ENCODE results near the gene ANKRD11. TPM values are rescaled to one million over a fixed set of nuclear protein-coding genes. Genes with fewer than 3 reads are reported as not detected.

Gene ANKRD11
- polyA plus RNA-seq, 1 donor from 2014 or later: 32.5 TPM

DNA sequence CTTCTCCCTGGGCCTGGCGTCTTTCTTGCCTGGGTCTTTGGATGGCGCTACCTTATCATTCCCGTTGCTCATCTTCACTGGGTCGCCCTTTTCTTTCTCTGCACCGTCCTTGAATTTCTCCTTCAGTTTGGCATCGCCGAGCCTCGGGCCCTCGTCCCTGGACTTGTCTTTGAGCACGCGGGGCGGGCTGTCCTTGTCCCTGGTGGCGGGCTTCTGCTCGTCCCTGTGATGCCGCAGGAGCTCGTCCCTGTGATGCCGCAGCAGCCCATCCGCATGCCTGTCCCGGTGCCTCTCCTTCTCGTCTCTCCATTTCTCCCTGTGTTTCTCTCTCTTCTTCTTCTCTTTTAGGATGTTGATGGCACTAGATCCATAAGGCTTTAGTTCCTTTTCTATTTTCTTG is 208.5 kb downstream of the ANKRD11 start:
- Histone ChIP-seq H3K36me3 (ENCODE audit: insufficient read depth, low read length) (no peaks in the 10 kb centered on the region), H3K79me2 (replicated peaks; ENCODE audit: insufficient read depth, low read length) (no peaks in the 10 kb centered on the region), H3F3A (ENCODE audit: insufficient read depth, low read length, poor library complexity, severe bottlenecking) (no peaks in the 10 kb centered on the region), H3K4me2 (ENCODE audit: low read length) (no peak overlapping the region), H3K27ac (ENCODE audit: low read length) (no peak overlapping the region), H3K9ac (ENCODE audit: low read length) (no peak overlapping the region), H3K9me3 (ENCODE audit: low read length) (no peaks in the 10 kb centered on the region), H2AFZ (ENCODE audit: low read depth, low read length) (no peak overlapping the region), H3K27me3 (ENCODE audit: insufficient read depth, low read depth, low read length) (no peaks in the 10 kb centered on the region), H3K4me3 (ENCODE audit: low read length) (no peak overlapping the region), H4K20me1 (ENCODE audit: insufficient read depth) (no peaks in the 10 kb centered on the region), H3K9me2 (ENCODE audit: insufficient read depth, low read length) (no peaks in the 10 kb centered on the region)
- TF ChIP-seq POLR2AphosphoS5 (IDR thresholded peaks at IDR 0.05): no peak
- TF ChIP-seq SMC3 (conservative IDR thresholded peaks at IDR 0.05; ENCODE audit: poor library complexity): no peak
- no peak for TF ChIP-seq RAD21 (conservative IDR thresholded peaks at IDR 0.05)
- TF ChIP-seq REST (IDR thresholded peaks at IDR 0.05; ENCODE audit: borderline replicate concordance): no peak
- no peak for TF ChIP-seq EZH2 (IDR thresholded peaks at IDR 0.05; ENCODE audit: borderline replicate concordance, insufficient read depth, low read length, poor library complexity, severe bottlenecking)
- no peak for TF ChIP-seq TAF1 (IDR thresholded peaks at IDR 0.05; ENCODE audit: low read depth)
- no peak for TF ChIP-seq CTCF (IDR thresholded peaks at IDR 0.05; ENCODE audit: poor library complexity, severe bottlenecking)
- no peak for TF ChIP-seq MXI1 (conservative IDR thresholded peaks at IDR 0.05; ENCODE audit: poor library complexity, severe bottlenecking)
- no peak for TF ChIP-seq EP300 (conservative IDR thresholded peaks at IDR 0.05; ENCODE audit: poor library complexity, severe bottlenecking)

DNA sequence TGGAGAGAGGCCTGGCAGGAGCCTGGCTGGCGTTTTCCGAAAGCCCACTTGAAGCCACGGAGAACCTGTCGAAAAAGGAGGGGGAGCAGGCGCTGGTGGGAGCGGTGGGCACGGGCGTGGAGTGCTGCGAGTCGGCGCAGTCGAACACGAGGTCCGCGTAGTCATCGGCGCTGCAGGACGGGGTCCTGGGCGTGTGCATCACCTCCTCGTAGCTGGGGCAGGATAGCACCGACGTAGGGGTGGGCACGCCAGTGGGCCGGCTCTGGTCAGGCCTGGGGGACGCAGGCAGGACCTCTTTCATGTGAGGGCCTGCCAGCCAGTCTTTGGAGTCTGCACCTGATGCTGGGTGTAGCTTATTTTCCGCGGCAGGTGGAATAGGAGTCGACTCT is 209.2 kb downstream of the ANKRD11 start:
- Histone ChIP-seq H3K4me2 (ENCODE audit: low read length) (no peak overlapping the region), H3K9me2 (ENCODE audit: insufficient read depth, low read length) (no peaks in the 10 kb centered on the region), H4K20me1 (ENCODE audit: insufficient read depth) (no peaks in the 10 kb centered on the region), H3K9ac (ENCODE audit: low read length) (no peak overlapping the region), H3K4me3 (ENCODE audit: low read length) (no peak overlapping the region), H3F3A (ENCODE audit: insufficient read depth, low read length, poor library complexity, severe bottlenecking) (no peaks in the 10 kb centered on the region), H3K27me3 (ENCODE audit: insufficient read depth, low read depth, low read length) (no peaks in the 10 kb centered on the region), H3K79me2 (replicated peaks; ENCODE audit: insufficient read depth, low read length) (no peaks in the 10 kb centered on the region), H2AFZ (ENCODE audit: low read depth, low read length) (no peak overlapping the region), H3K27ac (ENCODE audit: low read length) (no peak overlapping the region), H3K36me3 (ENCODE audit: insufficient read depth, low read length) (no peaks in the 10 kb centered on the region), H3K9me3 (ENCODE audit: low read length) (no peaks in the 10 kb centered on the region)
- TF ChIP-seq TAF1 (IDR thresholded peaks at IDR 0.05; ENCODE audit: low read depth): no peak
- TF ChIP-seq EZH2 (IDR thresholded peaks at IDR 0.05; ENCODE audit: borderline replicate concordance, insufficient read depth, low read length, poor library complexity, severe bottlenecking): no peak
- TF ChIP-seq REST (IDR thresholded peaks at IDR 0.05; ENCODE audit: borderline replicate concordance): no peak
- no peak for TF ChIP-seq RAD21 (conservative IDR thresholded peaks at IDR 0.05)
- TF ChIP-seq SMC3 (conservative IDR thresholded peaks at IDR 0.05; ENCODE audit: poor library complexity): no peak
- TF ChIP-seq EP300 (conservative IDR thresholded peaks at IDR 0.05; ENCODE audit: poor library complexity, severe bottlenecking): no peak
- TF ChIP-seq CTCF (IDR thresholded peaks at IDR 0.05; ENCODE audit: poor library complexity, severe bottlenecking): no peak
- TF ChIP-seq POLR2AphosphoS5 (IDR thresholded peaks at IDR 0.05): no peak
- TF ChIP-seq MXI1 (conservative IDR thresholded peaks at IDR 0.05; ENCODE audit: poor library complexity, severe bottlenecking): no peak
